GM21576 (cell line): ENCODE data around the gene SLIT3.

Experiments used
- ATAC-seq: cut with Tn5 transposase; IDR thresholded peaks from one replicate; pipeline ENCODE4 v1.9.1; 2021; ENCODE audit warnings: mild to moderate bottlenecking, moderate library complexity; ENCODE audit not compliant: unreplicated experiment

SLIT3 gene

GRCh38 chr5:168941901-168942300 is 359.0 kb downstream of the SLIT3 start:
- no peak for ATAC-seq

GRCh38 chr5:168940712-168941111 is 360.2 kb downstream of the SLIT3 start:
- ATAC-seq, result no peak

- ATAC-seq, result no peak
Observed at GRCh38 chr5:168939887-168940544, 360.9 kb downstream of the SLIT3 start.

GRCh38 chr5:168939156-168939800 is 361.7 kb downstream of the SLIT3 start:
- ATAC-seq, result no peak

GRCh38 chr5:168936511-168936910 is 364.4 kb downstream of the SLIT3 start:
- no peak for ATAC-seq

GRCh38 chr5:168935183-168935582 is 365.8 kb downstream of the SLIT3 start:
- no peak for ATAC-seq

- ATAC-seq, result no peak
Observed at GRCh38 chr5:168934169-168934568, 366.8 kb downstream of the SLIT3 start.

- no peak for ATAC-seq
Observed at GRCh38 chr5:168932400-168933189, 368.3 kb downstream of the SLIT3 start.

GRCh38 chr5:168931638-168932345 is 369.1 kb downstream of the SLIT3 start:
- no peak for ATAC-seq

GRCh38 chr5:168929656-168930055 is 371.3 kb downstream of the SLIT3 start:
- no peak for ATAC-seq

- ATAC-seq, result no peak
Observed at GRCh38 chr5:168925160-168925559, 375.8 kb downstream of the SLIT3 start.

GRCh38 chr5:168921147-168921866 is 379.6 kb downstream of the SLIT3 start:
- ATAC-seq, result no peak

GRCh38 chr5:168920019-168920810 is 380.7 kb downstream of the SLIT3 start:
- no peak for ATAC-seq

GRCh38 chr5:168917947-168918600 is 382.9 kb downstream of the SLIT3 start:
- ATAC-seq, result no peak

GRCh38 chr5:168916852-168917251 is 384.1 kb downstream of the SLIT3 start:
- ATAC-seq, result no peak

- ATAC-seq, result no peak
Observed at GRCh38 chr5:168916266-168916665, 384.7 kb downstream of the SLIT3 start.

- ATAC-seq, result no peak
Observed at GRCh38 chr5:168914491-168914890, 386.4 kb downstream of the SLIT3 start.

- ATAC-seq, result no peak
Observed at GRCh38 chr5:168910874-168911273, 390.1 kb downstream of the SLIT3 start.

- no peak for ATAC-seq
Observed at GRCh38 chr5:168908207-168908606, 392.7 kb downstream of the SLIT3 start.
